GM21723 (cell line): ENCODE measurements around the gene IGLL1.
A peak's percentile ranks its signal among the peaks of the same experiment; 100 is the strongest.
"Not testable (repeated sequence)": the region's sequence is repeated elsewhere in the genome, so short reads cannot be mapped to it uniquely, and the experiment has no call there.

ENCODE experiments used
- ATAC-seq: cut with Tn5 transposase; IDR thresholded peaks from one replicate; pipeline ENCODE4 v1.9.1; 2021; ENCODE audit warnings: mild to moderate bottlenecking, moderate library complexity; ENCODE audit not compliant: unreplicated experiment

IGLL1 gene

DNA sequence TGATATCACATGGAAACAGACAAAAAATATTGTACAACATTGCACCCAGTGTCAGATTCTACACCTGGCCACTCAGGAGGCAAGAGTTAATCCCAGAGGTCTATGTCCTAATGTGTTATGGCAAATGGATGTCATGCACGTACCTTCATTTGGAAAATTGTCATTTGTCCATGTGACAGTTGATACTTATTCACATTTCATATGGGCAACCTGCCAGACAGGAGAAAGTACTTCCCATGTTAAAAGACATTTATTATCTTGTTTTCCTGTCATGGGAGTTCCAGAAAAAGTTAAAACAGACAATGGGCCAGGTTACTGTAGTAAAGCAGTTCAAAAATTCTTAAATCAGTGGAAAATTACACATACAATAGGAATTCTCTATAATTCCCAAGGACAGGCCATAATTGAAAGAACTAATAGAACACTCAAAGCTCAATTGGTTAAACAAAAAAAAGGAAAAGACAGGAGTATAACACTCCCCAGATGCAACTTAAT lies 36.5 kb downstream of the IGLL1 start:
- not testable (repeated sequence) for ATAC-seq

DNA sequence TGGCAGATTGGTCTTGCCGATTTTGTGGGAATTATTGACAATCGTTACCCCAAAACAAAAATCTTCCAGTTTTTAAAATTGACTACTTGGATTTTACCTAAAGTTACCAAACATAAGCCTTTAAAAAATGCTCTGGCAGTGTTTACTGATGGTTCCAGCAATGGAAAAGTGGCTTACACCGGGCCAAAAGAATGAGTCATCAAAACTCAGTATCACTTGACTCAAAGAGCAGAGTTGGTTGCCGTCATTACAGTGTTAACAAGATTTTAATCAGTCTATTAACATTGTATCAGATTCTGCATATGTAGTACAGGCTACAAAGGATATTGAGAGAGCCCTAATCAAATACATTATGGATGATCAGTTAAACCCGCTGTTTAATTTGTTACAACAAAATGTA lies 37.2 kb downstream of the IGLL1 start:
- ATAC-seq, result no peak

DNA sequence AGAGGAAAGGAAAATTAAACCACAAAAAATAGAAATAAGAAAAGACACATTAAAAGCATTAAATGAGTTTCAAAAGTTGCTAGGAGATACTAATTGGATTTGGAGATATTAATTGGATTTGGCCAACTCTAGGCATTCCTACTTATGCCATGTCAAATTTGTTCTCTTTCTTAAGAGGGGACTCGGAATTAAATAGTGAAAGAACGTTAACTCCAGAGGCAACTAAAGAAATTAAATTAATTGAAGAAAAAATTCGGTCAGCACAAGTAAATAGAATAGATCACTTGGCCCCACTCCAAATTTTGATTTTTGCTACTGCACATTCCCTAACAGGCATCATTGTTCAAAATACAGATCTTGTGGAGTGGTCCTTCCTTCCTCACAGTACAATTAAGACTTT lies 37.7 kb downstream of the IGLL1 start:
- ATAC-seq, result not testable (repeated sequence)

DNA sequence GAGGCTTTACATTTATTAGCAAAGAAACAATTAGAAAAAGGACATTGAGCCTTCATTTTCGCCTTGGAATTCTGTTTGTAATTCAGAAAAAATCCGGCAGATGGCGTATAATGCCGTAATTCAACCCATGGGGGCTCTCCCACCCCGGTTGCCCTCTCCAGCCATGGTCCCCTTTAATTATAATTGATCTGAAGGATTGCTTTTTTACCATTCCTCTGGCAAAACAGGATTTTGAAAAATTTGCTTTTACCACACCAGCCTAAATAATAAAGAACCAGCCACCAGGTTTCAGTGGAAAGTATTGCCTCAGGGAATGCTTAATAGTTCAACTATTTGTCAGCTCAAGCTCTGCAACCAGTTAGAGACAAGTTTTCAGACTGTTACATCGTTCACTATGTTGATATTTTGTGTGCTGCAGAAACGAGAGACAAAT lies 38.2 kb downstream of the IGLL1 start:
- ATAC-seq, result not testable (repeated sequence)

DNA sequence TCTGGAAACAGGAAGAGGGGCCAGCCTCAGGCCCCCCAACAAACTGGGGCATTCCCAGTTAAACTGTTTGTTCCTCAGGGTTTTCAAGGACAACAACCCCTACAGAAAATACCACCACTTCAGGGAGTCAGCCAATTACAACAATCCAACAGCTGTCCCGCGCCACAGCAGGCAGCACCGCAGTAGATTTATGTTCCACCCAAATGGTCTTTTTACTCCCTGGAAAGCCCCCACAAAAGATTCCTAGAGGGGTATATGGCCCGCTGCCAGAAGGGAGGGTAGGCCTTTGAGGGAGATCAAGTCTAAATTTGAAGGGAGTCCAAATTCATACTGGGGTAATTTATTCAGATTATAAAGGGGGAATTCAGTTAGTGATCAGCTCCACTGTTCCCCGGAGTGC lies 39.3 kb downstream of the IGLL1 start:
- ATAC-seq, result not testable (repeated sequence)

DNA sequence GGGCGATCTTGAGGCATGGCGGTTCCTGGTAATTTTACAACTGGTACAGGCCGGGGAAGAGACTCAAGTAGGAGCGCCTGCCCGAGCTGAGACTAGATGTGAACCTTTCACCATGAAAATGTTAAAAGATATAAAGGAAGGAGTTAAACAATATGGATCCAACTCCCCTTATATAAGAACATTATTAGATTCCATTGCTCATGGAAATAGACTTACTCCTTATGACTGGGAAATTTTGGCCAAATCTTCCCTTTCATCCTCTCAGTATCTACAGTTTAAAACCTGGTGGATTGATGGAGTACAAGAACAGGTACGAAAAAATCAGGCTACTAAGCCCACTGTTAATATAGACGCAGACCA lies 40.3 kb downstream of the IGLL1 start:
- ATAC-seq, result not testable (repeated sequence)

DNA sequence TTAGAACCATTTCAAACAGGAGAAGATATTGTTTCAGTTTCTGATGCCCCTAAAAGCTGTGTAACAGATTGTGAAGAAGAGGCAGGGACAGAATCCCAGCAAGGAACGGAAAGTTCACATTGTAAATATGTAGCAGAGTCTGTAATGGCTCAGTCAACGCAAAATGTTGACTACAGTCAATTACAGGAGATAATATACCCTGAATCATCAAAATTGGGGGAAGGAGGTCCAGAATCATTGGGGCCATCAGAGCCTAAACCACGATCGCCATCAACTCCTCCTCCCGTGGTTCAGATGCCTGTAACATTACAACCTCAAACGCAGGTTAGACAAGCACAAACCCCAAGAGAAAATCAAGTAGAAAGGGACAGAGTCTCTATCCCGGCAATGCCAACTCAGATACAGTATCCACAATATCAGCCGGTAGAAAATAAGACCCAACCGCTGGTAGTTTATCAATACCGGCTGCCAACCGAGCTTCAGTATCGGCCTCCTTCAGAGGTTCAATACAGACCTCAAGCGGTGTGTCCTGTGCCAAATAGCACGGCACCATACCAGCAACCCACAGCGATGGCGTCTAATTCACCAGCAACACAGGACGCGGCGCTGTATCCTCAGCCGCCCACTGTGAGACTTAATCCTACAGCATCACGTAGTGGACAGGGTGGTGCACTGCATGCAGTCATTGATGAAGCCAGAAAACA lies 40.8 kb downstream of the IGLL1 start:
- ATAC-seq, result peak; percentile 57

DNA sequence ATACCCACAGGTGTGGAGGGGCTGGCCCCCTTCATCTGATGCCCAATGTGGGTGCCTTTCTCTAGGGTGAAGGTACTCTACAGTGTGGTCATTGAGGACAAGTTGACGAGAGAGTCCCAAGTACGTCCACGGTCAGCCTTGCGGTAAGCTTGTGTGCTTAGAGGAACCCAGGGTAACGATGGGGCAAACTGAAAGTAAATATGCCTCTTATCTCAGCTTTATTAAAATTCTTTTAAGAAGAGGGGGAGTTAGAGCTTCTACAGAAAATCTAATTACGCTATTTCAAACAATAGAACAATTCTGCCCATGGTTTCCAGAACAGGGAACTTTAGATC lies 41.4 kb downstream of the IGLL1 start:
- not testable (repeated sequence) for ATAC-seq

DNA sequence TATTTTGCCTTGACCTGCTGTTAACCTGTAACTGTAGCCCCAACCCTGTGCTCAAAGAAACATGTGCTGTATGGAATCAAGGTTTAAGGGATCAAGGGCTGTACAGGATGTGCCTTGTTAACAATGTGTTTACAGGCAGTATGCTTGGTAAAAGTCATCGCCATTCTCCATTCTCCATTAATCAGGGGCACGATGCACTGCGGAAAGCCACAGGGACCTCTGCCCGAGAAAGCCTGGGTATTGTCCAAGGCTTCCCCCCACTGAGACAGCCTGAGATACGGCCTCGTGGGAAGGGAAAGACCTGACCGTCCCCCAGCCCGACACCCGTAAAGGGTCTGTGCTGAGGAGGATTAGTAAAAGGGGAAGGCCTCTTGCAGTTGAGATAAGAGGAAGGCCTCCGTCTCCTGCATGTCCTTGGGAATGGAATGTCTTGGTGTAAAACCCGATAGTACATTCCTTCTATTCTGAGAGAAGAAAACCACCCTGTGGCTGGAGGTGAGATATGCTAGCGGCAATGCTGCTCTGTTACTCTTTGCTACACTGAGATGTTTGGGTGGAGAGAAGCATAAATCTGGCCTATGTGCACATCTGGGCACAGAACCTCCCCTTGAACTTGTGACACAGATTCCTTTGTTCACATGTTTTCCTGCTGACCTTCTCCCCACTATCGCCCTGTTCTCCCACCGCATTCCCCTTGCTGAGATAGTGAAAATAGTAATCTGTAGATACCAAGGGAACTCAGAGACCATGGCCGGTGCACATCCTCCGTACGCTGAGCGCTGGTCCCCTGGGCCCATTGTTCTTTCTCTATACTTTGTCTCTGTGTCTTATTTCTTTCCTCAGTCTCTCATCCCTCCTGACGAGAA lies 42.0 kb downstream of the IGLL1 start:
- ATAC-seq, result not testable (repeated sequence)

DNA sequence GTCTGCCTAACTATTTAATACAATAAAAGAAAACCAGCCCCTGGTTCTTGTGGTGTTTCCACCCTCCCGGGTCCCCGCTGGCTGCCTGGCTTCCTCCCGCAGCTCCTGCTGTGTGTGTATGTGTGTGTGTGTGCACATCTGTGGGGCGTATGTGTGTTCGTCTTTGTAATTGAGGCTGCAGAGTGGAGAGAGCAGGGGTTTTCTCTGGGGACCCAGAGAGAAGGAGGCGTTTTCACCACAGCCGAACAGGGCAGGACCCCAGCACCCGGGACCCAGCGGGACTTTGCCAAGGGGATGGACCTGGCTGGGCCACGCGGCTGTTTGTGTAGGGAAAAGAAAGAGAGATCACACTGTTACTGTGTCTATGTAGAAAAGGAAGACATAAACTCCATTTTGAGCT lies 42.7 kb downstream of the IGLL1 start:
- no peak for ATAC-seq

DNA sequence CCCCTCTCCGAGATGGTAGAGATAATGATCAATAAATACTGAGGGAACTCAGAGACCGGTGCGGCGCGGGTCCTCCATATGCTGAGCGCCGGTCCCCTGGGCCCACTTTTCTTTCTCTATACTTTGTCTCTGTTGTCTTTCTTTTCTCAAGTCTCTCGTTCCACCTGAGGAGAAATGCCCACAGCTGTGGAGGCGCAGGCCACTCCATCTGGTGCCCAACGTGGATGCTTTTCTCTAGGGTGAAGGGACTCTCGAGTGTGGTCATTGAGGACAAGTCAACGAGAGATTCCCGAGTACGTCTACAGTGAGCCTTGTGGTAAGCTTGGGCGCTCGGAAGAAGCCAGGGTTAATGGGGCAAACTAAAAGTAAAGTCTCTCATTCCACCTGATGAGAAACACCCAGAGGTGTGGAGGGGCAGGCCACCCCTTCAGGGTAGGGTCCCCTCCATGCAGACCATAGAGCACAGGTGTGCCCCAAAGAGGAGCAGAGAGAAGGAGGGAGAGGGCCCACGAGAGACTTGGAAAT lies 43.2 kb downstream of the IGLL1 start:
- ATAC-seq, result no peak

DNA sequence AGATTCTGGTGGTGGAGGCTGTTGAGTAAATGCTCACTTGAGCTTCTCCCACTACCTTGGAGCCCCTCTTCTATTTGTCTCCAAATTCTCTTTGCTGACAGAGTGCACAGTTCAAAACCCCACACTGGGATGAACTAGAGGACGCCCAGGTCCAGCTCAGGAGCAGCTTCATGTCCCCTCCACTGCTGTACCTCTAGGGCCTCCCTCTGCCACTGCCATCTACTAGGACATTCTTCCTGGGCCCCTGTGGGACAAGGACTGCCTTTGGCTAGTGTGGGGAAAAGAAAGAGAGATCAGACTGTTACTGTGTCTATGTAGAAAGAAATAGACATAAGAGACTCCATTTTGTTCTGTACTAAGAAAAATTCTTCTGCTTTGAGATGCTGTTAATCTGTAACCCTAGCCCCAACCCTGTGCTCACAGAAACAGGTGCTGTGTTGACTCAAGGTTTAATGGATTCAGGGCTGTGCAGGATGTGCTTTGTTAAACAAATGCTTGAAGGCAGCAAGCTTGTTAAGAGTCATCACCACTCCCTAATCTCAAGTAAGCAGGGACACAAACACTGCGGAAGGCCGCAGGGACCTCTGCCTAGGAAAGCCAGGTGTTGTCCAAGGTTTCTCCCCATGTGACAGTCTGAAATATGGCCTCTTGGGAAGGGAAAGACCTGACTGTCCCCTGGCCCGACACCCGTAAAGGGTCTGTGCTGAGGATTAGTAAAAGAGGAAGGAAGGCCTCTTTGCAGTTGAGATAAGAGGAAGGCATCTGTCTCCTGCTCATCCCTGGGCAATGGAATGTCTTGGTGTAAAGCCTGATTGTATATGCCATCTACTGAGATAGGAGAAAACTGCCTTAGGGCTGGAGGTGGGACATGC lies 44.1 kb downstream of the IGLL1 start:
- ATAC-seq, result not testable (repeated sequence)

DNA sequence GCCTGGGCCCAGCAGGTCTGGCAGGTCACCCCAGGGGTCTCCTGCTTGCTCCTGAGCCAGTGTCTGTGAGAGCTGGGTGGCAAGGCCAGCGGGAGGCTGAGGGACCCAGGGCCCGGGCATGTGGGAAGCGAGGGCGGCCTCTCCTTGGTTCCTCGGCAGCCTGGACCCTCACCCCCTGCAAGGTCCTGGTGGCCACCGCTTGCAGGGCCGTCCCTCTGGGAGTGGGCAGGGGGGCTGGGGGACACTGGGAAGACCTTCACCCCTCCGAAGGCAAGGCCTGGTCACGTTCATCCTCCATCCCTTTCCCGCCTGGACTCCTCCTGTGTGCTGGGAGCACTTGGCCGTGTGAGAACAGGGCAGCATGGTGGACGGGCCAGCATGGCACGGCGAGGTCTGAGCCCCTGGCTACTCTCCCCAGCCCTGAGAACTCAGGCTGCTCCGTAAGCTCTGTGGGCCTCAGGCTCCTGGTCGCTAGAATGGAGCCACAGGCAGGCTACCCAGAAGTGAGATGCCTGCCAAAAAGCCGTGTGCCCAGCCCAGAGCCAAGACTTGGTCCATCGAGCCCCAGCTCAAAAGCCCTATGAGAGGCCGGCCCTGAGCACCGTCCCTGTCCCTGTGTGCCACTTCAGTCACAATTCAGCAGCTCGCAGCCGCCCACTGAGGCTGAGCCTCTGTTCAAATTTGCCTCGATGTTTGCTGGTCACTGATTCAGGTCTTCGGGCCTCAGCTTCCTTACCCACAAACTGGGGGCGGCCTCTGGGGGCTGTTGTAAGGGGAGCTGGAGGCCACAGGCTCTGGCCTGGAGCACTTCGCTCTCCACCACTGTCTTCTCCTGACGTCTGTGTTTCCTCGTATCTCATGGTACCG lies 45.0 kb downstream of the IGLL1 start:
- no peak for ATAC-seq

DNA sequence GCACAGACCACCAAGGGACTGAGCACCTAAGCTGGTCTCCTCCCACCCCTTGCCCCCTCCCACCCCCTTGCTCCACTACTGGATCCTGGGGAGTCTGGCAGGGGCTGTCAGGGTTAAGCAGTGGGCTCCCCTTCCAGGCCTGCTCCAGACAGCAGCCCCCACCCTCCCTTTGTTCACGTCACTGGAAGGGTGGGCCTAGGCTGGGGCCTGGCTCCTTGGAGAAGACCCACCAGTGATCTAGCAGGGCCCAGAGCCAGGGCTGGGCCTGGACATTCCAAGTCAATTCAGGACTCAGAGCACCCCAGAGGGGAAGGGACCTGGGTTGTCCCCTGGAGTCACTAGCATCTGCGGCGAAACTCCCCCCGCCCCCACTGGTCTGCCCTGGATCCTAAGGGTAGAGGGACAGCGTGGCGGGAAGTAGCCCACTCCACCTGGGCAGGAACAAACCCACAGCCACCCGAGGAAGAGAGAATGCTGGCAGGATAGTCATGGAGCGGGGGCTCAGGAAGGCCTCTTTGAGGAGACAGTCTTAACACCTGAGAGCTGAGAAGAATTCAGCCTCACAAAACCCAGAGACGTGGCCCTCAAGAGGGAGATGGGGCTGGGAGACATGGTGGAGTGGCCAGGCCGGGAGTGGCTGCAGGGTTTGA lies 45.8 kb downstream of the IGLL1 start:
- ATAC-seq, result no peak

DNA sequence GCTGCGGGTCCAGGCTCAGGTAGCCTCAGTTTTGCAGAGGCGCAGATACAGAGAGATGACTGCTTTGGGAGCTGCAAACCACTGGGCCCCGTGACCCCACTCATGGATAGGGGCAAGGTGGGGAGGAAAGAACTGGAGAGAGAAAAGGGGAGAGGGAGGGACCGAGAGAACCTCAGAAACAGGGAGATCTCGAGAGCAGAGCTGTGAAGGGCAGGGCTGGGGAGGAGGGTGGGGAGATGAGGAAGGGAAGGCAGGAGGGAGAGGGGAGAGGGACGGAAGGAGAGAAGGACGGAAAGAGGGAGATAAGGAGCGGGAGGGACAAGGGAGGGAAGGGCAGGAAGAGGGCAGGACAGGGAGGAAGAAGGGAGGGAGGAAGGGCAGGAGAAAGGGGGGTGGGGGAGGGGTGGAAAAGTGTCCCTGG lies 46.3 kb downstream of the IGLL1 start:
- ATAC-seq, result no peak

DNA sequence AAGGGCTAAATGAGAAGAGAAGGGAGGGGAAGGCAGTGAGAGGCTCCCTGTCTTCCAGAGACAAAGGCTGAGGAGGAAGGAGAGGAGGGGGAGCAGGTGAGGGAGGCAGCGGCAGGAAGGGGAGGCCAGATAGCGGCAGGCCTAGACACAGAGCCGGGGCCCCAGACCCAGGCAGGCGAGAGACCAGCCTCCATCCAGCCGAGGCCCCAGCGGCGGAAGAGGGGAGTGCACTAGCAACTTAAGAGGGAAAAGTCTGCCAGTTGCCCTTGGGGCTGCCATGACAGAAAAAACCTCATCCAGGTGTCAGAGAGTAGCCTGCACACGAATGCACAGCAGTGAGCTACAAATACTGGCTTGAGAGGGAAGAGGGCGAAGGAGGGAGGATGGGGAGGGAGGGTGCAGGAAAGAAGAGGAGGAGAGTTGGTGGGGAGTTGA lies 46.7 kb downstream of the IGLL1 start:
- ATAC-seq, result no peak

DNA sequence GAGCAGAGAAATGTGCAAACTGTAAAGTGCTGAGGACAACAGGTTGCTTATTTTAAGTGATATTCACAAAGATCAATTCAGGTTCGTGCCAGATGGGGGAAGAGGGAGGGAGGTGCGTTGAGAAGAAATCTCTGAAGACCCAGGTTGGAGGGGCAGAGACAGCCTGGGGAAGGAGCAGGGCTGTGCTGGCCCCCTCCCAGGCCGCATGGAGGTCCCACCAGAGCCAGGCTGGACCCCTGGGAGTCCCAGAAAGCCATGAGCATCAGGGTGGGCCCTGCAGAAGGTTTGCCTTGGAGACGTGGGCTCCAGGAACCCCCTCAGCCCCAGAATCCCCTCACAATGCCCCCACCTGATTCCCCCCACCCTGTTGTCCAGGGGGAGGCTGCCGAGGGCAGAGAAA lies 47.4 kb downstream of the IGLL1 start:
- ATAC-seq, result no peak

DNA sequence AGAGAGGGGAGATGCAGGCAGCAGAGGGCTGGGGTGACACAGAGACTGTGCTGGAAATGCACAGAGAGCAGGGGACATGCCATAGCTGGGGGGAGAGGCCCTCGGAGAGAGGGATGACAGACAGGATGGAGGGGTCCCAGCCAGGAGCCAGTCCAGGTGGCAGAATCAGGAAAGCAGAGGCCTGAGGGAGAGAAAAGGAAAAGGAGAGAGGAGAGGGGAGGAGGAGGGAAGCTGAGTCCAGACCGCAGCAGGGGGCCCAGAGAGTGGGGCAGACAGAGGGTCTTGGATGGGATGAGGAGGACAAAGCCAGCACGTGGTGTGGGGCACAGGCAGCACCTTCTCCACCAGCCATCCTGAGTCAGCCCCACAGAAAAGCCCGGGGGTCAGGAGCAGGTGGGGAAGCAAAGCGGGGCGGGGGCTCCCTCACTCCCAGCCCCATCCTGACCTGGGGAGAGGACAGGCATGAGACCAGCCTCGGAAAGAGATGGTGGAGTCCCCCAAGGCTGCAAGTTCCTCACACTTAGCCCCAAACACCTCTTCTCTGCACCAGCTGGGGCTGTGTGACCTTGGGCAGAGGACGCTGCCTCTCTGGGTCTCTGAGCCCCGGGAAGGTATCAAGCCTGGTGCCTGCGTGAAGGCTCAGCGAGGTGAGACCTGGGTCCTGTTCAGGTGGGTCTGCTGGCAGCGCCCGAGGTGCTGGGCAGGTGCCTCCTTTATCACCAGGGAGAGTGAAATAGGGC lies 48.0 kb downstream of the IGLL1 start:
- ATAC-seq, result no peak
